Activated CD4-positive, alpha-beta T cell treated with anti-CD3 and anti-CD28 coated beads for 36 hours (primary cell): ENCODE data around the gene CFAP61. TPM values are rescaled to one million over a fixed set of nuclear protein-coding genes. Genes with fewer than 3 reads are reported as not detected.
"Not testable (repeated sequence)": the region's sequence is repeated elsewhere in the genome, so short reads cannot be mapped to it uniquely, and the experiment has no call there.

Experiments
- ATAC-seq: fragments of 200-7000 bp; cut with Tn5 transposase; one replicate; pipeline ENCODE4 v1.10.0; 2021; ENCODE audit warnings: mild to moderate bottlenecking, moderate library complexity
- CTCF ChIA-PET: fragments of 350-600 bp; sonication (Branson Sonifier 250); formaldehyde crosslinking; loops from one replicate; lab custom pipeline; 2021; ENCODE audit warnings: antibody characterized with exemption; lab: Charles Lee
- POLR2A ChIA-PET: fragments of 350-600 bp; sonication (Branson Sonifier 250); formaldehyde crosslinking; loops from one replicate; lab custom pipeline; 2021; ENCODE audit warnings: antibody characterized with exemption, inconsistent platforms; lab: Charles Lee
- DNase-seq: peaks from one replicate; pipeline ENCODE4 v3.0.0-alpha.2; 2020
- H3K27ac Mint-ChIP-seq: one replicate; pipeline ENCODE4 v1.8.0; 2021; ENCODE audit warnings: mixed read lengths
- H3K27me3 Mint-ChIP-seq: one replicate; pipeline ENCODE4 v1.8.0; 2021; ENCODE audit warnings: mixed read lengths
- H3K36me3 Mint-ChIP-seq: one replicate; pipeline ENCODE4 v1.8.0; 2021; ENCODE audit warnings: low read depth, mixed read lengths
- H3K4me1 Mint-ChIP-seq: one replicate; pipeline ENCODE4 v1.8.0; 2021; ENCODE audit warnings: mixed read lengths
- H3K4me3 Mint-ChIP-seq: one replicate; pipeline ENCODE4 v1.8.0; 2021; ENCODE audit warnings: mild to moderate bottlenecking, moderate library complexity, mixed read lengths
- H3K9me3 Mint-ChIP-seq: one replicate; pipeline ENCODE4 v1.8.0; 2021; ENCODE audit warnings: low read depth, mixed read lengths
- intact Hi-C, 2 experiments: fragments of 100-400 bp; cut with DNase I in 1 of 2; cut with micrococcal nuclease in 1 of 2; formaldehyde crosslinking; loops; one replicate each; pipeline versions ENCODE4 v1.14.2 to v1.15.1; 2022 to 2024; cut with DNase I, micrococcal nuclease
- total RNA-seq, 2 experiments: library from RNA; stranded (reverse); gene quantifications; one replicate each; pipeline ENCODE4 v1.2.3, GENCODE V29; 2021

CFAP61 gene
- total RNA-seq, 2 experiments from 2014 or later: 0.39 to 0.51 TPM

DNA sequence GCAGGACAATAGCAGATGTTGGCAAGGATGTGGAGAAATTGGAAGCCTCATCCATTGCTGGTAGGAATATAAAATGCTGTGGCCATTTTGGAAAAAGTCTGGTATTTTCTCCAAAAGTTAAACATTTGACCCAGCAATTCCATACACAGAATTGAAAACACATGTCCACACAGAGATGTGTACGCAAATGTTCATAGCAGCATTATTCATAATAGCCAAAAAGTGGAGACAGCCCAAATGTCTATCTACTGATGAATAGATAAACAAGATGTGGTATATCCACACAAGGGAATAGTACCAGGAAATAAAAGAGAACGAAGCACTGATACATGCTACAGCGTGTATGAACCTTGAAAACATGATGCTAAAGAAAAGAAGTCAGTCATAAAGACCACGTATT is 40.5 kb downstream of the CFAP61 start:
- ATAC-seq: no peak
- no peak overlapping the region for H3K27ac Mint-ChIP-seq
- DNase-seq: no peak
- H3K4me3 Mint-ChIP-seq: no peak overlapping the region
- H3K9me3 Mint-ChIP-seq: no peaks in the 10 kb centered on the region
- peaks cover 9% of the 10 kb centered on the region for H3K27me3 Mint-ChIP-seq
- H3K36me3 Mint-ChIP-seq: no peaks in the 10 kb centered on the region
- ChIA-PET POLR2A (no interaction called here), CTCF (interaction anchor here (1.1 kb wide), 1 partner anchor 130 kb away, joined by 3 read pairs; no protein-coding TSS in a partner anchor)
- H3K4me1 Mint-ChIP-seq: no peaks in the 10 kb centered on the region
- intact Hi-C loops: no loop called here

DNA sequence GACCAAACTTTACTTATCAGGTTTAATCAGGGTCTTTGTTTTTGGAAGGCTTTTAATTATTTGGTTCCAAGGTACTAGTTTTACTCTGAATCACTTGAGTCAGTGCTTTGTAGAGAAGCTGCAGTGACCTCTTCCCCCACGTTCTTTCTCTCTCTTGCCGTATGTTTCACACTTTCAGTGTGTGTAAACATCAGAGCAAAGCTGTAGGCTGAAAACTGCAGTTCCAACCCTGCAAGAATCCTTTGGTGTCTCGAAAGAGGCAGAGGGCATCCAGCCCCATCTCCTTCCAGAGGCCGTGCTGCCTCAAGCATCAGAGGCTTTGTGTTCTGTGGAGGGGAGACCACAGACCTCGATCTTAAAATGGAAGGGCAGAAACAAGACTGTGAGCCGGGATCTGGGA is 42.1 kb downstream of the CFAP61 start:
- POLR2A ChIA-PET: no interaction called here
- intact Hi-C loops: no loop called here
- H3K36me3 Mint-ChIP-seq: no peaks in the 10 kb centered on the region
- no peak overlapping the region for H3K27ac Mint-ChIP-seq
- no peak overlapping the region for H3K4me3 Mint-ChIP-seq
- no peaks in the 10 kb centered on the region for H3K9me3 Mint-ChIP-seq
- no peak for ATAC-seq
- peaks cover 11% of the 10 kb centered on the region for H3K27me3 Mint-ChIP-seq
- H3K4me1 Mint-ChIP-seq: no peaks in the 10 kb centered on the region
- CTCF ChIA-PET: no interaction called here
- no peak for DNase-seq

DNA sequence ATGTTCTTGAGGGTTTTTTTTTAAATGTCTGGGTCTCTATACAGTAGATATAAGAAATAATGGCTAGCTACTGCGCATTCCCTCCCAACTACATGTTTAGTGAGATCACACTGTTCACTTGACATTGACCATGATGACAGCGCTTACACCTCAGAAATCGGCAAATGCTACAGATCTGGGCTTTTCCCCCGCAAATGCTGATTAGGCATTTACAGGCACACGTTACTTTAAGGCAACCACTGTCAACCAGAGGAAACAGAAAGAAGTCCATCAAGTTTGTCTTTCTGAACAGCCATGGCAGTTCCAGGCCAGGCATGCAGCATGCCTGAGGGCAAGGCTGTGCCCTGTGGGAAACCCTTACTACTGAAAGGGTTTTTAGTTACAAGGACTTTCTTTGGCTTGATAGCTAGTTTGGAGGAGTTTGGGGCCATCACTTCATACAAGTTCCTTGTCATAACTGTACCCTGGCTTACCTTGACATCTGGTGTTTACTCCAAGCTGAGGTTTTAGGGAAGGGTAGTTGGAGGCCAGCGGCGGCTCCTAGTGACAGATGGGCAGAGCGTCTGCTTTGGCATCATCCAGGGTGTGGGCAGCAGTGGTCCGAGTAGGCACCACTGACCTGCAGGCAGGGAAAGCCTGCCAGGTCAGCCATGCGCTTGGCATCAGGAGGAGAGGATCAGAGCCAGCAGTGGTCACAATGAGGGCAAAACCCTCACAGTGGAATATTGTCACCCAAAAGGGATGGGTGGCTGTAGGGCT is 43.0 kb downstream of the CFAP61 start:
- Mint-ChIP-seq H3K9me3 (no peaks in the 10 kb centered on the region), H3K27me3 (peaks cover 11% of the 10 kb centered on the region), H3K4me3 (no peak overlapping the region), H3K36me3 (no peaks in the 10 kb centered on the region), H3K27ac (no peak overlapping the region), H3K4me1 (no peaks in the 10 kb centered on the region)
- CTCF ChIA-PET: interaction anchor here (0.6 kb wide), 1 partner anchor 286 kb away, joined by 4 read pairs; no protein-coding TSS in a partner anchor
- ATAC-seq: no peak
- DNase-seq: no peak
- POLR2A ChIA-PET: no interaction called here
- intact Hi-C loops: no loop called here

DNA sequence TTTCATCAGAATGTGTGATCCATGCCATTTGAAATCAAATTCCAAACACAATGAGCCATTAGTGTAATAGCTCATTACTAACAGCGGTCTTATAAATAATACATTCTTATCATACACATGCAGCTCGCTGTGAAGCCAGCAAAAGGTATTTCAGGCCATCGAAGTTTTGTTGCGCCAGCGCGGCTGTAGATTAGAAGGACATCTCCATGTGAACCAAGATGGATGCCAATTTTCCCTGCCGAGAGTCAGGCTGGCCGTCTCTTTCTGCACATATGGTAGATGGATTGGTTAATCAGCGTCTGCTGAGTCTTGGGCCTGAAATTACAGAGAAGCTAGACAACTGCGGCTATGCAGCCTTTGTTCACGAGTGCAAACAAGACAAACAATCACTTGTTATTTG is 44.1 kb downstream of the CFAP61 start:
- H3K27me3 Mint-ChIP-seq: peaks cover 11% of the 10 kb centered on the region
- no peaks in the 10 kb centered on the region for H3K36me3 Mint-ChIP-seq
- CTCF ChIA-PET: interaction anchor here (0.7 kb wide), 1 partner anchor 9 kb away, joined by 3 read pairs; no protein-coding TSS in a partner anchor
- no peaks in the 10 kb centered on the region for H3K9me3 Mint-ChIP-seq
- no peaks in the 10 kb centered on the region for H3K4me1 Mint-ChIP-seq
- H3K4me3 Mint-ChIP-seq: no peak overlapping the region
- no peak for ATAC-seq
- POLR2A ChIA-PET: no interaction called here
- H3K27ac Mint-ChIP-seq: no peak overlapping the region
- intact Hi-C loops: no loop called here
- no peak for DNase-seq

DNA sequence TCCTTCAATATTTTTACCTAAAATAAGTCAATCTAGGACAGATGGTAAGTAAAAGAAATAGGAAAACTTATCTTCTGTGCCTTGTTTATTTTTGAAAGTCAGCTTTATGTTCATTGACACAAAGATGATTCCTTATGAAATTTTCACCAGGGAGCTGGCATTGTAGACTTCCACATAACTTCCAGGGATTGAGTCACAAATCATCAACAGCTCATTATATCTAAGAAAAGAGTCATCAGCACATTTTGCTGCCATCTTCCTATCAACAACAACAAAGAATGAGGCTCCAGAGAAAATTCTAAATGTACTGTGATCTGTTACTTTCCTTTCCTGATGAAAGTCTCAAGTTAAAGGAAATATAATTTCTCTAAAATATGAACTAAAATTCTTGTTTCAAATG is 48.5 kb downstream of the CFAP61 start:
- no peaks in the 10 kb centered on the region for H3K4me1 Mint-ChIP-seq
- POLR2A ChIA-PET: no interaction called here
- CTCF ChIA-PET: interaction anchor here (0.6 kb wide), 1 partner anchor 17 kb away, joined by 4 read pairs; no protein-coding TSS in a partner anchor
- H3K36me3 Mint-ChIP-seq: no peaks in the 10 kb centered on the region
- no peak overlapping the region for H3K4me3 Mint-ChIP-seq
- DNase-seq: no peak
- no peak for ATAC-seq
- intact Hi-C loops: no loop called here
- H3K27me3 Mint-ChIP-seq: peaks cover 6% of the 10 kb centered on the region
- no peaks in the 10 kb centered on the region for H3K9me3 Mint-ChIP-seq
- H3K27ac Mint-ChIP-seq: no peak overlapping the region

DNA sequence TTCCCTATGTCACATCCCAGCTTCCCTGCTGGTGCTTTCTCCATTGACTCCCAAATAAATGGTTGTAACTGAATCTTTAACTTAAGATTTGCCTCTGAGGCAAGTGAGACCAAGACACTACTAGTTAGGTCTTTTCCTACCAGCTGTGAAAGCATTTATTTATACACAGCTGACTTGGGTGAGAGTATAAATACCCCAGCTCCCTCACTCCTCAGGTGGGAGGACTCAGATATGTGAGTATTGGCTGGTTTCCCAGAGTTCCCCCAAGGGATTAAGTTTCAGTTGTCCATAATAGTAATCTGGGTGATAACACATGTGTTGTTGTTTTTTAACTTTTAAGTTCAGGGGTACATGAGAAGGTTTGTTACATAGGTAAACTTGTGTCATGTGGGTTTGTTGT is 49.8 kb downstream of the CFAP61 start:
- intact Hi-C loops: no loop called here
- Mint-ChIP-seq H3K27me3 (peaks cover 9% of the 10 kb centered on the region), H3K9me3 (no peaks in the 10 kb centered on the region), H3K36me3 (no peaks in the 10 kb centered on the region), H3K27ac (no peak overlapping the region), H3K4me3 (no peak overlapping the region), H3K4me1 (no peaks in the 10 kb centered on the region)
- DNase-seq (no peak), ATAC-seq (no peak)
- ChIA-PET POLR2A (no interaction called here), CTCF (interaction anchor here (0.9 kb wide), 1 partner anchor 10 kb away, joined by 3 read pairs; no protein-coding TSS in a partner anchor)

DNA sequence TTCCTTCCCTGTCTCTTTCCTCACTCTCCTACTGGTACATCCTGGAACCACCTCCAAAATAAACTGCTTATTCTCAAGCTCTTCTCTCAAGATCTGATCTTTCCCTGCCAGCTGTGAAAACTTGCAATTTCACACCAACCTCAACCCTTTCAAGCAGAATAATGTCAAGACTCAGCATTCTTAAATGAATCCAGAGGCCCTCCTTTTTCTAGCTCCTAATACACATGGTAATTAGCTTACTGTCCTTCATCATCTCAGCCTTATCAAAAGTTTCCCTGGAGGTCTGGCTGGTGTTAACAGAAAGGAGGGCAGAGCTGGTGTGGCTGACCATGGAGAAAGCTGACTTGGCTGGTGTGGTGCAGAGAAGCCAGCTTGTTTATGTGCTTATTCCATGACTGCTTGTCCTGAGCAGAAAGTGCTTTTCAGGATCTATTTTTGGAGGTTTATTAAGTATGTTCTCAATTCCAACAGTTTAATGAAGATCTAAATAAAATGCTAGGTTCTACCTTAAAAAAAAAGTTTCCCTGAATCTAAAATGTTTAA is 50.5 kb downstream of the CFAP61 start:
- peaks cover 7% of the 10 kb centered on the region for H3K27me3 Mint-ChIP-seq
- no peaks in the 10 kb centered on the region for H3K36me3 Mint-ChIP-seq
- intact Hi-C loops: no loop called here
- CTCF ChIA-PET: interaction anchor here (0.9 kb wide), 1 partner anchor 9 kb away, joined by 3 read pairs; no protein-coding TSS in a partner anchor
- no peak for ATAC-seq
- no peak for DNase-seq
- H3K27ac Mint-ChIP-seq: no peak overlapping the region
- POLR2A ChIA-PET: no interaction called here
- H3K9me3 Mint-ChIP-seq: no peaks in the 10 kb centered on the region
- no peak overlapping the region for H3K4me3 Mint-ChIP-seq
- H3K4me1 Mint-ChIP-seq: no peaks in the 10 kb centered on the region

DNA sequence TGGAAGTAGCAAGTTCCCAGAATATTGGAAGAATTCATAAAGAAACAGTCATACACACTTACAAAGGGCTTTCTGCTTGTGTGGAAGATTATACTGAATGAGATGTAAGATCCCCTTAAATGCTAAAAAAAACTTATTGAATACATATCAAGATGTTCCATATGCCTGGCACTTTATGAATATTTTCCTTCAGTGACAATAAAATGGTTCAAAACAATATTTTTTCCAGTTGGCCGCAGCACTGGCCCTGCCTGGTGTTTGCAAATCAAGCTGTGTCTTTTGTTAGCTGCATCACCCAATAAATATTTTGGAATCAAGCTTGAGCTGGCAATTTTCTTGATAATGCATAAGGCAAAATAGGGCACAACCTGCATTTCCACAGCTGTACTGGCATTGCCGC is 51.2 kb downstream of the CFAP61 start:
- intact Hi-C loops: no loop called here
- ATAC-seq (no peak), DNase-seq (no peak)
- CTCF ChIA-PET: no interaction called here
- H3K27me3 Mint-ChIP-seq: peaks cover 5% of the 10 kb centered on the region
- no peaks in the 10 kb centered on the region for H3K9me3 Mint-ChIP-seq
- no peak overlapping the region for H3K27ac Mint-ChIP-seq
- H3K4me3 Mint-ChIP-seq: no peak overlapping the region
- no peaks in the 10 kb centered on the region for H3K4me1 Mint-ChIP-seq
- POLR2A ChIA-PET: no interaction called here
- no peaks in the 10 kb centered on the region for H3K36me3 Mint-ChIP-seq

DNA sequence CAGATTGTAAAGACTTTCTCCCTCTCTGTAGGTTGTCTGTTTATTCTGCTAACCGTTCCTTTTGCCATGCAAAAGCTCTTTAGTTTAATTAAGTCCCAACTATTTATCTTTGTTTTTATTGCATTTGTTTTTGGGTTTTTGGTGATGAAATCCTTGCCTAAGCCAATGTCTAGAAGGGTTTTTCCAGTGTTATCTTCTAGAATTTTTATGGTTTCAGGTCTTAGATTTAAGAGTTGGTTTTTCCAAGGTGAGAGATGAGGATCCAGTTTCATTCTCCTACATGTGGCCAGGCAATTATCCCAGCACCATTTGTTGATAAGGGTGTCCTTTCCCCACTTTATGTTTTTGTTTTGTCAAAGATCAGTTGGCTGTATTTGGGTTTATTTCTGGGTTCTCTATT is 70.9 kb downstream of the CFAP61 start:
- ATAC-seq, H3K4me3 Mint-ChIP-seq, H3K27ac Mint-ChIP-seq, H3K36me3 Mint-ChIP-seq, H3K9me3 Mint-ChIP-seq, DNase-seq, POLR2A ChIA-PET, intact Hi-C loops, CTCF ChIA-PET, H3K4me1 Mint-ChIP-seq: not testable (repeated sequence)
- H3K27me3 Mint-ChIP-seq: peaks cover 13% of the 10 kb centered on the region

DNA sequence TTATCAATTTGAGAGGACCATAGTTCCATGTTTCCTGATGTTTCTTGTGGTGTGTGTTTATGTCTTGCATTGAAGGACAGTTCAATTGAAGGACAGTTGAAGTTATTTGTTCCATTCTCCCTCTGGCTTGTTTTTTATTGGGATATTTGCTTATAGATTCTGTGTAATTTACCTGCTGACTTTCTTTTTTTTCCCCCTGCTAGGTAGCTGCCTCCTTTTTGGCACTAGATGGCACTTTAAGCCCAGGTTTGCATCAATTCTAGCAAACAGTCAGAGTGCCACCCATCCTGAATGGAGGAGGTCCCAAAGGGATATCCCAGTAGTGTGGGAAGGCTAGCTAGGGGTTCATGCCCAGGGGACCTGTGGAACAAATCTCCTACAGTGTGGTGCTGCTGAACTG is 78.1 kb downstream of the CFAP61 start:
- ChIA-PET POLR2A (no interaction called here), CTCF (interaction anchor here (0.8 to 1.4 kb wide), 2 partner anchors 9 to 443 kb away, joined by 3 read pairs; no protein-coding TSS in a partner anchor)
- peaks cover 10% of the 10 kb centered on the region for H3K9me3 Mint-ChIP-seq
- no peak overlapping the region for H3K4me3 Mint-ChIP-seq
- no peak overlapping the region for H3K27ac Mint-ChIP-seq
- H3K36me3 Mint-ChIP-seq: no peaks in the 10 kb centered on the region
- no peak for ATAC-seq
- DNase-seq: no peak
- intact Hi-C loops: loop anchor here in 1 of 2 experiments (1.0 to 5.0 kb wide), 4 partner anchors 107 to 697 kb away; no protein-coding TSS in a partner anchor
- H3K4me1 Mint-ChIP-seq: no peaks in the 10 kb centered on the region
- H3K27me3 Mint-ChIP-seq: peaks cover 27% of the 10 kb centered on the region

DNA sequence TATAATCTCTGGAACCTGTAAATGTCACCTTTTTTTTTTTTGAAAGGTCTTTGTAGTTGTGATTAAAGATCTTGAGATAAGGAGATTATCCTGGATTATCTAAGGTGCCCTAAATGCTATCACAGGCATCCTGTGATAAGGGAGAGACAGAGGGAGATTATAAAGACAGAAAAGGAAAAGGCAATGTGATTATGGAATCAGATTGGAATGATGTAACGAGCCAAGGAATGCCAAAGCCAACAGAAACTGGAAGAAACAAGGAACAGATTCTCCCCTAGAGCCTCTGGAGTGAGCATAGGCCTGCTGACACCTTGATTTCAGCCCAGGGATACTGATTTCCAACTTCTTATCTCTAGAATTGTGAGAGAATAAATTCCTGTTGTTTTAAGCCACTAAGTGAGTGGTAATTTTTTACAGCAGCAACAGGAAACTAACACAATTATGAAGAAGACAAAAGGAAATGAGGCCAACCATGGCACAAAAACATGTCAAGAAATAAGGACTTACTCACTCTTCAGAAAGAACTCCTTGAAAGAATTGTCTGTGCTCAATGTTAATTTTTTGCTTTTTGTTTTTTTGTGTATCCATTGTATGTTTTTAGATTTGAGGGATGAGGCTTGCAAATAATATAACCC is 82.7 kb downstream of the CFAP61 start:
- peaks cover 14% of the 10 kb centered on the region for H3K27me3 Mint-ChIP-seq
- ATAC-seq (no peak), DNase-seq (no peak)
- H3K27ac Mint-ChIP-seq: no peak overlapping the region
- ChIA-PET POLR2A (no interaction called here), CTCF (no interaction called here)
- no peaks in the 10 kb centered on the region for H3K36me3 Mint-ChIP-seq
- H3K4me3 Mint-ChIP-seq: no peak overlapping the region
- H3K4me1 Mint-ChIP-seq: no peaks in the 10 kb centered on the region
- intact Hi-C loops: loop anchor here in 1 of 2 experiments (5.0 kb wide), 1 partner anchor 692 kb away; no protein-coding TSS in a partner anchor
- peaks cover 5% of the 10 kb centered on the region for H3K9me3 Mint-ChIP-seq
